ENCODE results near the gene JAK2.

The JAK2 gene

DNA sequence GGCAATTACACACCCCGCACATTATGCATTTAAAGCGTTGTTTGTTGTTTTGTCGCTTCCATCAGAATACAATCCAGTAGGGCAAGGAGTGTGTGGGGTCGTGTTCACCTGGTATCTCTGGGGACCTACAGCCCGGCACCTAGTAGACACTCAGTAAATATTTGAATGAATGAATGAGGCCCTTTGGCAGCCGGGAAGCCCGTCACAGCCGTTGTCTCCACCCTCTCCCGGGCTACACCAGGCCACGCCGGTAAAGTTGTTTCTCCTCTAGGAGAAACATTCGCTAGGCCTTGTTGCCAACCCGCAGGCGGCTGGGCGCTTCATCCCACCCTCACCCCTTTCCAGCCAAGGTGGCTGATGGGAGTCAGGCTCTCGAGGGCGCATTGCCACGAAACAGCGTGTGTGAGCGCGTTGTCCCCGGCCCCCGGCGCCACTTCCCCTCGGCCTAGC, 876 bp upstream of the JAK2 start:
- Histone ChIP-seq H3K27ac (ENCODE audit: low read depth, low read length) (peak overlapping the region; percentile 97), H3K4me1 (ENCODE audit: control insufficient read depth, insufficient read depth, low read length) (peaks cover 17% of the 10 kb centered on the region), H3K9ac (ENCODE audit: low read length) (peak overlapping the region; percentile 70), H3K27me3 (ENCODE audit: control insufficient read depth, insufficient read depth, low read length) (no peaks in the 10 kb centered on the region), H3K4me3 (ENCODE audit: low read length) (peak overlapping the region; percentile 92), H3K36me3 (ENCODE audit: control insufficient read depth, insufficient read depth, low read length) (no peaks in the 10 kb centered on the region)

DNA sequence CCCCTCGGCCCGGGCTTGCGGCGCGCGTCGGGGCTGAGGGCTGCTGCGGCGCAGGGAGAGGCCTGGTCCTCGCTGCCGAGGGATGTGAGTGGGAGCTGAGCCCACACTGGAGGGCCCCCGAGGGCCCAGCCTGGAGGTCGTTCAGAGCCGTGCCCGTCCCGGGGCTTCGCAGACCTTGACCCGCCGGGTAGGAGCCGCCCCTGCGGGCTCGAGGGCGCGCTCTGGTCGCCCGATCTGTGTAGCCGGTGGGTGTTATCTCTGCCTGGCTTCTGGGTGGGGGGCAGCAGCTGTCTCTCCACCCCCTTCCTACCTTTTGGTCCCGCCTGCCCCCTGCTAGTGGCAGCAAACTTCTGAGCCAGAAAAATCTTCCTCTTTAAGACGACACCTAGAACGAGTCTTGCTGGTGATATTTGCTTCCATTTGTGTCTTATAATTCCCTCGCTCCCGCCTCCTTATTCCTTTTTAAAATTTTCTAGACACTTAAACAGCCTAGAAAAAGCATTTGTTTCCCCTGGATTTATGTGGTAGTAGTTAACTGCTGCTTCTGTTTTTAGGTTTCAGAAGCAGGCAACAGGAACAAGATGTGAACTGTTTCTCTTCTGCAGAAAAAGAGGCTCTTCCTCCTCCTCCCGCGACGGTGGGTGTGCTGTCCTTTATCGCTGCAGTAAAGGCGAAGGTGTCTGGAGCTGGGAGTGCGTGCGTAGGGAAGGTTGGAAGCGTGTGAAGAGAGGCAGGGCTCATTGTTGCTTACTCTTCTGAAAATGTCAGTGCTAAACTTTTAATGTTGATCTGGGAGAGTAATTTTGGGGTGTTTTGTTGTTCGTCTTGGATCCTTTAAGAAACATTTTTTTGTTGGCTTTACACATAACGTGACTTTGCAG, 554 bp downstream of the JAK2 start:
- Histone ChIP-seq H3K9ac (ENCODE audit: low read length) (peak overlapping the region; percentile 53), H3K27me3 (ENCODE audit: control insufficient read depth, insufficient read depth, low read length) (no peaks in the 10 kb centered on the region), H3K4me1 (ENCODE audit: control insufficient read depth, insufficient read depth, low read length) (peaks cover 17% of the 10 kb centered on the region), H3K4me3 (ENCODE audit: low read length) (peak overlapping the region; percentile 92), H3K27ac (ENCODE audit: low read depth, low read length) (peak overlapping the region; percentile 97), H3K36me3 (ENCODE audit: control insufficient read depth, insufficient read depth, low read length) (no peaks in the 10 kb centered on the region)

DNA sequence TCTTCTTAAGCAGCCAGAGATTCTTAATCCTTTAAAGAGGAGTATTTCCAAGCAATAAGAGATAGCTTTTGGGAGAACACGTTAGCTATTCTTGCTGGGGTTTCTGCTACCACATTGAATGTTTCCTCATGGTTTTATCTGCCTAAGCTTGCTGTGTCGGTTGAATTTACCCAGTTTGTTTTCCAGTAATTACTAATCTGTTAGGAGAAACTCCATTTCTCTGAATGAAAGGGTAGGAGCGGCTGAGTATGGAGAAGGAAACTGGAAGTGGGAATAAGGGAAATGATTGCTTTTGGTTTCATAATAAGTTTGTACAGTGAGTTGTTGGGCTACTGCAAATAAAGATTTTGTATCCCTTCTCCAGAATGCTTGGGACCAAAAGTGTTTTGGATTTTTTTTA, 1.2 kb downstream of the JAK2 start:
- H3K27me3 ChIP-seq (ENCODE audit: control insufficient read depth, insufficient read depth, low read length): no peaks in the 10 kb centered on the region
- no peaks in the 10 kb centered on the region for H3K36me3 ChIP-seq (ENCODE audit: control insufficient read depth, insufficient read depth, low read length)
- peaks cover 17% of the 10 kb centered on the region for H3K4me1 ChIP-seq (ENCODE audit: control insufficient read depth, insufficient read depth, low read length)
- H3K4me3 ChIP-seq (ENCODE audit: low read length): peak overlapping the region; percentile 92
- H3K27ac ChIP-seq (ENCODE audit: low read depth, low read length): peak overlapping the region; percentile 97
- no peak overlapping the region for H3K9ac ChIP-seq (ENCODE audit: low read length)

DNA sequence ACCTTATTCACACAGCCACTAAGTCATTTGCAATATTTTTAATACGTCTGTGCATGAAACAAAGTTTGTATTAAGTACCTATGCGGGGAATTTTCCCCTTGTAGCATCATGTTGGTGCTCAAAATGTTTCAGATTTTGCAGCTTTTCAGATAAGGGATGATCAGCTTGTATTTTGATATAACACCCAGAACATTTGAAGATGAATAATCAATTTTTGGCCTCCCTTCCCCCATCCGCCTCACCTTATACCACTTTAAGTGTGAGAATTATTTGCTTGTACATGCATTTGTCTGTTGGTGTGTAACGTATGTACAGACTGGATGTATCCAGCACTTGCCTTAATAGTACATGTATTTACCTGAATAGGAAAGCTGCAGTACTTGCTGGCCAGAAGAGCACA, 1.7 kb downstream of the JAK2 start:
- H3K9ac ChIP-seq (ENCODE audit: low read length): no peak overlapping the region
- H3K4me3 ChIP-seq (ENCODE audit: low read length): peak overlapping the region; percentile 92
- H3K4me1 ChIP-seq (ENCODE audit: control insufficient read depth, insufficient read depth, low read length): peaks cover 17% of the 10 kb centered on the region
- no peaks in the 10 kb centered on the region for H3K27me3 ChIP-seq (ENCODE audit: control insufficient read depth, insufficient read depth, low read length)
- no peaks in the 10 kb centered on the region for H3K36me3 ChIP-seq (ENCODE audit: control insufficient read depth, insufficient read depth, low read length)
- H3K27ac ChIP-seq (ENCODE audit: low read depth, low read length): no peak overlapping the region

DNA sequence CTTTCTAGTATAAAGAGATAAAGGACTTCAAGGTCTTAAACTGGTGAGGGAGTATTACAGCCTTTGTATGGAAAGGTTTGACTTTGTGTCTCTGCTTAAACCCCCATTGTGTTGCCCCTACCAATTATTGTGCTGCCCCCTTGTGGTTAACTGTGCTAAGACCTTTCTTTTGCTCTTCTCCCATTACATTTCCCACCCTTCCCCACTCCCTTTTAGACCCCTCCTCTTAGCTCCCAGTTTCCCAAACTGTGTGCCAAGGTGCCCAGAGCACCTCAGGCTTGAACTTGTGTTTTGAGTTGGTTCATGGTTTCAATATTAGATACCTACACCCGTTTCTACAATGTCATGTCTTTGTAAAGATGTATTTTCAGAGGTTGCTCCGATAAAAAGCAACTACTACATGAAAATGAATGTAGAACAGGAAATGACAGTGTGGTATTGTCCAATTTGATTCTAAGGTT, 2.9 kb downstream of the JAK2 start:
- peaks cover 4% of the 10 kb centered on the region for H3K36me3 ChIP-seq (ENCODE audit: control insufficient read depth, insufficient read depth, low read length)
- H3K27me3 ChIP-seq (ENCODE audit: control insufficient read depth, insufficient read depth, low read length): no peaks in the 10 kb centered on the region
- no peak overlapping the region for H3K27ac ChIP-seq (ENCODE audit: low read depth, low read length)
- H3K9ac ChIP-seq (ENCODE audit: low read length): no peak overlapping the region
- peak overlapping the region; percentile 44 for H3K4me3 ChIP-seq (ENCODE audit: low read length)
- peaks cover 17% of the 10 kb centered on the region for H3K4me1 ChIP-seq (ENCODE audit: control insufficient read depth, insufficient read depth, low read length)

DNA sequence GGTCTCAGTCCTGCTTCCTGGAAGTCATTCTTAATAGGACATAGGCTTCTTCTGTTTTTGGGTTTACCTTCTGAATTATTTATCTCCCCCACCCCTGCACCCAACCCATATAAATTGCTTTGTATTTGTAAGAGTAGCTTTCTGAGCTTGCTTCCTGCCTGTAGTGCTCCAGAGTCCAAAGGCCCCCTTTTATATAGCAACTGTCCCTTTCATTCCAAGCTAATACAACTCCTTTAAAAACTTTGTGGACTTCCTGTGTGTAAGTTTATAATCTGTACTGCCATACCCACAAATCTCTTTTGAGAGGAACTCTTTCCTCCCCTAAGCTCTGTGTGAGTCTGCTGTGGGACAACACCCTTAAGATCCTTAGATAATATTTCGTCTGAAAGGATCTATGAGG, 7.8 kb downstream of the JAK2 start:
- H3K36me3 ChIP-seq (ENCODE audit: control insufficient read depth, insufficient read depth, low read length): peaks cover 10% of the 10 kb centered on the region
- no peak overlapping the region for H3K4me3 ChIP-seq (ENCODE audit: low read length)
- H3K9ac ChIP-seq (ENCODE audit: low read length): no peak overlapping the region
- H3K27me3 ChIP-seq (ENCODE audit: control insufficient read depth, insufficient read depth, low read length): no peaks in the 10 kb centered on the region
- H3K4me1 ChIP-seq (ENCODE audit: control insufficient read depth, insufficient read depth, low read length): peaks cover 3% of the 10 kb centered on the region
- no peak overlapping the region for H3K27ac ChIP-seq (ENCODE audit: low read depth, low read length)

DNA sequence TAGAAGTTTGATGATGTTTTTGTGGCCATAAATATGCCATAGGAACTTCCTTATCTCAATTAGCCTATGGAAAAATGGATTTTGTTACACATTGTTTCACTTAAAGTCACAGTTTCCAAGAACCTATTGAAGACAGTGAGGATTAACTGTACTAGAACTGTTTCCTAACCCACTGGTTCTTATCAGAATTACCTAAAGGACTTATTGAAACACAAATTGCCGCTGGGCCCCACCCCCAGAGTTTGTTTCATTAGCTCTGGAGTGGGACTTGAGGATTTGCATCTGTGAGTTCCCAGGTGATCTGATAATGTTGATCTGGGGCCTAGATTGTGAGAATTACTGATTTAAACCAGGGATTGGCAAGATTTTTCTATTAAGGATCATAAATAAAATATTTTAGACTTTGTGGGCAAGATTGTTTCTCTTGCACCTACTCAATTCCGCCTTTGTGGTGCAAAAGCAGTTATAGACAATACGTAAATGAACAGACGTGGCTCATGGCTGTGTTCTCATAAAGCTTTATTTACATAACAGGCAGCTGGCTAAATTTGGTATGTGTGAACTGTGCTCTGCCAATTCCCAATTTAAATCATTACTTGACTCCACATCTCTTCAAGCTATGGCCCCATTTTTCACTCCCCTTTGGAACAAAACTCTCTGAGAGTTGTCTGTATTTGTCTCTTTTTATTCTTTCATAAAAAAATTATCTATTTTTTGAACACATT, 9.3 kb downstream of the JAK2 start:
- Histone ChIP-seq H3K4me3 (ENCODE audit: low read length) (no peak overlapping the region), H3K4me1 (ENCODE audit: control insufficient read depth, insufficient read depth, low read length) (no peaks in the 10 kb centered on the region), H3K36me3 (ENCODE audit: control insufficient read depth, insufficient read depth, low read length) (peaks cover 10% of the 10 kb centered on the region), H3K9ac (ENCODE audit: low read length) (no peak overlapping the region), H3K27ac (ENCODE audit: low read depth, low read length) (no peak overlapping the region), H3K27me3 (ENCODE audit: control insufficient read depth, insufficient read depth, low read length) (no peaks in the 10 kb centered on the region)

DNA sequence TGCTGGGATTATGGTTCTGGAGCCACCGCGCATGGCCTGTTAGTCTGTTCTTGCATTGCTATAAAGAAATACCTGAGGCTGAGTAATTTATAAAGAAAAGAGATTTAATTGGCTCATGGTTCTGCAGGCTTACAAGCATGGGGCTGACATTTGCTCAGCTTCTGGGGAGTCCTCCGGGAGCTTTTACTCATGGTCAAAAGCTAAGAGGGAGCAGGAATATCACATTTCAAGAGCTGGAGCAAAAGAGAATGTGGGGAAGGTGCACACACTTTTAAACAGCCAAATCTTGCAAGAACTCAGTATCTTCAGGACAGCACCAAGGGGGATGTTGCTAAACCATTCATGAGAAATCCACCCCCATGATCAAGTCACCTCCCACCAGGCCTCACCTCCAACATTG, 12.1 kb downstream of the JAK2 start:
- H3K4me1 ChIP-seq (ENCODE audit: control insufficient read depth, insufficient read depth, low read length): no peaks in the 10 kb centered on the region
- H3K36me3 ChIP-seq (ENCODE audit: control insufficient read depth, insufficient read depth, low read length): peaks cover 6% of the 10 kb centered on the region
- H3K9ac ChIP-seq (ENCODE audit: low read length): no peak overlapping the region
- no peak overlapping the region for H3K4me3 ChIP-seq (ENCODE audit: low read length)
- no peak overlapping the region for H3K27ac ChIP-seq (ENCODE audit: low read depth, low read length)
- no peaks in the 10 kb centered on the region for H3K27me3 ChIP-seq (ENCODE audit: control insufficient read depth, insufficient read depth, low read length)

DNA sequence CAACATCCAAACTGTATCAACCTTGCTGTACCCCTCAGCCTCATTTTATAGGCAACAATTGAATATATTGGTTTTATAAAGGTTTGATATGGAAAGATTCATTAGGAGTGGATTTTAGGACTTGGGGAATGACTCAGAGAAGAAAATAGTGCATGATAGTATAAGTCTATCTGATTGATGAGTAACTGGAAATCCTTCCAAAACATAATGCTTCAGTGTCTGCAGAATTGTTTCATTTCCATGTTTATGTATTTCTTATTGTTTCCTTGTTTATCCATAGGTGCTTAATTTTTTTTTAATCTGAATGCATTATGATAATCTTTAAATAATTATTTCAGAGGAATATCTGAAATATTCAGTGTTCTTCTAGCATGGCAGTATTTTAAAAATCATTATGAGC, 12.6 kb downstream of the JAK2 start:
- Histone ChIP-seq H3K27ac (ENCODE audit: low read depth, low read length) (no peak overlapping the region), H3K4me1 (ENCODE audit: control insufficient read depth, insufficient read depth, low read length) (no peaks in the 10 kb centered on the region), H3K9ac (ENCODE audit: low read length) (no peak overlapping the region), H3K36me3 (ENCODE audit: control insufficient read depth, insufficient read depth, low read length) (peaks cover 6% of the 10 kb centered on the region), H3K4me3 (ENCODE audit: low read length) (no peak overlapping the region), H3K27me3 (ENCODE audit: control insufficient read depth, insufficient read depth, low read length) (no peaks in the 10 kb centered on the region)

DNA sequence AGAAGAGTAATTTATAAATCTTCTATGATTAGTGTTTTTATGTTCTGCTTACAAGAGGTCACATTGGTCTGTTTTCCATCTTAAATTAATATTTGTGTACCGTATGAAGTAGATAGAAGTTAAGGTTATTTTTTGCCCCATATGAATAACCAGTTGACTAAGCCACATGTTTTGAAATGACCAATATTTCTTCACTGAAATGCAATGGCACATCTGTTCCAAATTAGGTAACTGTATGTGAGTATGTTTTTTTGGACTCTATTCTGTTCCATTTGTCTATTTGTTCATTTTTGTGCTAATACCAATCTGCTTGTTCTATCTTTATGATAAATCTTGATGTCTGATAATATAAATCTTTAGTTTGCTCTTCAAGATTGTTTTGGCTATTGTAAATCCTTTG, 17.7 kb downstream of the JAK2 start:
- no peaks in the 10 kb centered on the region for H3K36me3 ChIP-seq (ENCODE audit: control insufficient read depth, insufficient read depth, low read length)
- no peak overlapping the region for H3K27ac ChIP-seq (ENCODE audit: low read depth, low read length)
- H3K4me1 ChIP-seq (ENCODE audit: control insufficient read depth, insufficient read depth, low read length): no peaks in the 10 kb centered on the region
- H3K27me3 ChIP-seq (ENCODE audit: control insufficient read depth, insufficient read depth, low read length): no peaks in the 10 kb centered on the region
- H3K9ac ChIP-seq (ENCODE audit: low read length): no peak overlapping the region
- H3K4me3 ChIP-seq (ENCODE audit: low read length): no peak overlapping the region

DNA sequence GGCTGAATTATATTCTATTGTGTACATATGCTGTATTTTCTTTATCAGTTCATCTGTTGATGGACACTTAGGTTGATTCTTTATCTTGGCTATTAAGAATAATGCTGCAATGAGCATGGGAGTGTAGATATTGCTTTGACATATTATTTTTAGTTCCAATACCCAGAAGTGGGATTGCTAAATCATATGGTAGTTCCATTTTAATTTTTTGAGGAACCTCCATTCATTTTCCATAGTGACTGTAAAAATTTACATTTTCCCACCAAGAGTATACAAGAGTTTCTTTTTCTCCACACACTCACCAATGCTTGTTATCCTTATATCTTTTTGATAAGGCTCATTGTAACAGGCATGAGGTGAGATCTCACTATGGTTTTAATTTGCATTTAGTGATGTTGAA, 19.4 kb downstream of the JAK2 start:
- Histone ChIP-seq H3K36me3 (ENCODE audit: control insufficient read depth, insufficient read depth, low read length) (no peaks in the 10 kb centered on the region), H3K4me1 (ENCODE audit: control insufficient read depth, insufficient read depth, low read length) (no peaks in the 10 kb centered on the region), H3K27me3 (ENCODE audit: control insufficient read depth, insufficient read depth, low read length) (no peaks in the 10 kb centered on the region), H3K9ac (ENCODE audit: low read length) (no peak overlapping the region), H3K27ac (ENCODE audit: low read depth, low read length) (no peak overlapping the region), H3K4me3 (ENCODE audit: low read length) (no peak overlapping the region)

DNA sequence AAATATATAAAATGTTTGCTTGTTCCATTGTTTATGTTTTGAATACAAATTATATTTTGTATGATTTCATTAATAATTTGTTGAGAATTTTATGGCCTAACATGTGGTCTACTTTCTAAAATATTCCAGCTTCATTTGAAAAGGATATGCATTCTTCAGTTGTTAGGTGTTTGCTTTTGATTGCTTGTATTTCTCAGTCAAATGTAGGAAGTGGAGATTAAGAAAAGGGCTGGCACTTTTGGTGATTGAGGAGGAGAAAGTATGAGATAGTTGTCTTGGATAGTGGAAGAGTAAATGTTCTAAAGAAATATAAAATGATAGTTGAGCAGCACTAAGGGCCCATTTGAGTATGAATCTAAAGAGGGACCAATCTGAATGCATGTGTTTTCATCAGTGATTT, 23.1 kb downstream of the JAK2 start:
- H3K4me3 ChIP-seq (ENCODE audit: low read length): no peak overlapping the region
- no peak overlapping the region for H3K27ac ChIP-seq (ENCODE audit: low read depth, low read length)
- no peak overlapping the region for H3K9ac ChIP-seq (ENCODE audit: low read length)
- H3K27me3 ChIP-seq (ENCODE audit: control insufficient read depth, insufficient read depth, low read length): no peaks in the 10 kb centered on the region
- no peaks in the 10 kb centered on the region for H3K36me3 ChIP-seq (ENCODE audit: control insufficient read depth, insufficient read depth, low read length)
- peaks cover 9% of the 10 kb centered on the region for H3K4me1 ChIP-seq (ENCODE audit: control insufficient read depth, insufficient read depth, low read length)
